NT2/D1 (cell line): ENCODE measurements around the gene PCNA.

ENCODE experiments used
- YY1 ChIP-seq: IDR thresholded peaks from 2 replicates; pipeline ENCODE4 v1.6.1; 2011; ENCODE audit not compliant: insufficient read length, insufficient read depth
- ZNF274 ChIP-seq: IDR thresholded peaks from 2 replicates; pipeline ENCODE4 v1.6.1; 2011; ENCODE audit warnings: mild to moderate bottlenecking, low read depth, low read length

GRCh38 chr20:5145365-5146098, 25.8 kb upstream of the PCNA start:
- TF ChIP-seq ZNF274 (no peak), YY1 (no peak)
